HG03432 (cell line): ENCODE measurements around the gene TMEM270.
"Not testable (repeated sequence)": the region's sequence is repeated elsewhere in the genome, so short reads cannot be mapped to it uniquely, and the experiment has no call there.

ENCODE experiments used
- ATAC-seq: cut with Tn5 transposase; IDR thresholded peaks from one replicate; pipeline ENCODE4 v1.9.1; 2021; ENCODE audit warnings: mild to moderate bottlenecking, moderate library complexity; ENCODE audit not compliant: unreplicated experiment

The TMEM270 gene

DNA sequence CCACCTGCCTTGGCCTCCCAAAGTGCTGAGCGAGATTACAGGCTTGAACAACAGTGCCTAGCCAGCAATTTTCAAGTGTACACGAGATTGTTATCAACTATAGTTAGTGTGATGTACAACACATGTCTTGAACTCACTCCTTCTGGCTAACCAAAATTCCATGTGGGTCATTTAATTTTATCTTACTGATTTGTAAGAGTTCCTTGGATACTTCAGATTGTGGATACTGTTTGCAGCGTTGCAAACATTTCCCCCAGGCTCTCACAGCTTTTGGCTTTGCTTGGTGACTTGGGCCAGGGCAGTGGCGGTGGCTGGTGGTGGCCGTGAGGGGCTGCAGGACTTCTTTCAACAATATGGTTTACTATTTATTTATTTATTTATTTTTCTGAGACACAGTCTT lies 8.5 kb upstream of the TMEM270 start:
- no peak for ATAC-seq

DNA sequence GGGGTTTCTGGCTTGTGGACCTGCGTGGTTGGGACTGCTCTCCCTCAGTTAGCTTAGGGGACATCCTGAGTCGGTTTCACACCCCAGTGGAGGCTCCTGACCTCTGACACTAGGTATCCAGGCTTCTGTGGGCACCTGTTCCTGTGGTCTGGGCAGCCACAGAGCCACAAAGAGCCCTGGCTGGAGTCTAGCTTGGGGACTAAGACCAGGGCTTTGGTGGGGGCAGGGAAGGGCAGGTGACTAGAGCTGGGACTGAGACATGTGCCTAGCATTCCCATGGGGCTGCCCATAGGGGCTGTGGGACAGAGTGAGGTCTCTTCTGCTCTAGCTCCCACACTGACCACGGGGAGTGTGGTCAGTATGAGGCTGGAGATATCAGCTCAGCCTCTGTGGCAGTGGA lies 4.0 kb upstream of the TMEM270 start:
- no peak for ATAC-seq

DNA sequence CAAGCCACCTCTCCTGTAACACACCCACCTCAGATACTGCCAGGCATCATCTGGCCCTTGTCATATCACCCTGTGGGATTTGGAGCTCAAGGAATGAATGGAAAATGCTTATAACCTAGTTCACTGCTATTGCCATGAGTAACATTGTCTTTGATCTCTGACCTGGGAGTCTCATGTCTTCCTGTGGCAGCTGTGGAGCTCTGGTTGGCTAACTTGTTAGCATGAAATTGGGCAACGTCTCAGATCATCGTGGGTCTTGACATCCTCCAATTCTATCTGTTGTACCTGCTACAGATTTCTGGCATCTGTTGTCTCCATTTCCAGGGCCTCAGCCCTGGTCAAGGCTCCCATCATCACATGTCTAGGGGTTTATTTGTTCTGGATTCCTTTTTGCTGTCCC lies 2.2 kb upstream of the TMEM270 start:
- no peak for ATAC-seq

DNA sequence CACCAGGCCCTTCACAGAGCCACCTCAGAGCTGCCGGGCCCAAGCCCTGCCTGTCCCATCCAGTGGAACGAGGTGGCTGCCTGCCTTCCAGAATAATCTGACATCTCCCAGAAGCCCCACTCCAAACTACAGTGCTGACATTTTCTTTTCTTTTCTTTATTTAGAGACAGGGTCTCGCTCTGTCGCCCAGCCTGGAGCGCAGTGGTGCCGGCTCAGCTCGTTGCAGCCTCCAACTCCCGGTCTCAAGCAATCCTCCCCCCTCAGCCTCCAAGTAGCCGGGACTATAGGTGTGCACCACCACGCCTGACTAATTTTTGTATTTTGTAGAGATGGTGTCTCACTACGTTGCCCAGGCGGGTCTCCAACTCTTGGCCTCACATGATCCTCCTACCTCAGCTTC lies 346 bp downstream of the TMEM270 start:
- no peak for ATAC-seq

DNA sequence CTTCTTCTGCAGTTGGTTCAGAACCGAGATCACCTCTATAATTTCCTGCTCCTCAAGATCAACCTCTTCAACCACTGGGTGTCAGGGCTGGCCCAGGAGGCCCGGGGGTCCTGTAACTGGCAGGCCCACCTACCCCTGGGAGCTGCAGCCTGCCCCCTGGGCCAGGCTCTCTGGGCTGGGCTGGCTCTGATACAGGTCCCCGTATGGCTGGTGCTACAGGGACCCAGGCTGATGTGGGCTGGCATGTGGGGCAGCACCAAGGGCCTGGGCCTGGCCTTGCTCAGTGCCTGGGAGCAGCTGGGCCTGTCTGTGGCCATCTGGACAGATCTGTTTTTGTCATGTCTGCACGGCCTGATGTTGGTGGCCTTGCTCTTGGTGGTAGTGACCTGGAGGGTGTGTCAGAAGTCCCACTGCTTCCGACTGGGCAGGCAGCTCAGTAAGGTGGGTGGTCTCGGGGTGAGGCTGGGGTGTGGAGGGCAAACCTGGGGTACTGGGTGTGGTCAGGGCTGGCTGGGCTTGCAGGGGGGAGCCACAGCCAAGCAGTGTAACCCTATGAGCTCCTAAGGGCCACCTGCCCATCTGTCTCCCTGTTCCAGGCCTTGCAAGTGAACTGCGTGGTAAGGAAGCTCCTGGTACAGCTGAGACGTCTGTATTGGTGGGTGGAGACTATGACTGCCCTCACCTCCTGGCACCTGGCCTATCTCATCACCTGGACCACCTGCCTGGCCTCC lies 4.2 kb downstream of the TMEM270 start:
- ATAC-seq = no peak

DNA sequence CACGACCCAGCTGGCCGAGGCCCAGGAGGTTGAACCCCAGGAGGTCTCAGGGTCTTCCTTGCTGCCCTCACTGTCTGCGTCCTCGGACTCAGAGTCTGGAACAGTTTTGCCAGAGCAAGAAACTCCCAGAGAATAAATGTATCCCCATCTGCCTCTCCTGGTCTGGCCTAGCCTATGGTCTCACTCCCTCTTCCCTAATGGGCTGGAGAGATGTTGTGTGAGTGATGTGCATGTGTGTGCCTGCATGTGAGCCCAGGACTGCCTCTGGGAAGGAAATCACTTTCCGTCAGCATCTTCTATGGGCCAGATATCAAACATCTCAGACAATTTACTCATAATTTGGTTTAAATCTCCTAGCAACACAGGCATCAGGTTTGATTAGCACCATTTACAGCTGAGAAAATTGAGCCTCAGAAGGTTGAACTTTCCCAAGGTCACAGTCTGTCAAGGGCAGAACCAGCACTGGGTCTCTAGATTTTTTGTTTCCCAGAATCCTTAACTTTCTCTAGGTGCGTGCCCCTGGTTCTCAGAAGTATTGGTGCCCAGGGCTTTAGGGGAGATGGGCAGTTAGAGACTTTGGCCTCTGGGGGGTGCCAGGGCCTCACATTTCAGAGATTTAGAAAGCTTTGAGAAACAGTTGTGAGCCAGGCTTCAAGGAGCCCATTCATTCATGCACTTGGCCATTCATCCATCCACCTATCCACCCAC lies 4.9 kb downstream of the TMEM270 start:
- no peak for ATAC-seq

DNA sequence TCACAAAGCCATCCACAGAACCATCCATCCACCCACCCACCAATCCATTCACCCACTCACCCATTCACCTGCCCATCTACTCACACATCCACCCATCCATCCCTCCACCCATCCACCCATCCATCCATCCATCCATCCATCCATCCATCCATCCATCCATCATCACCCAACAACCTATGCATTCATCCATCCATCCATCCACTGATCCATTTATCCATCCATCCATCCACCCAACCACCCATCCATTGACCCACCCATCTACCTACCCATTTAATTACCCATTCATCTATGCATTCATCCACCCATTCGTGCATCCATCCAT lies 5.4 kb downstream of the TMEM270 start:
- ATAC-seq = no peak

DNA sequence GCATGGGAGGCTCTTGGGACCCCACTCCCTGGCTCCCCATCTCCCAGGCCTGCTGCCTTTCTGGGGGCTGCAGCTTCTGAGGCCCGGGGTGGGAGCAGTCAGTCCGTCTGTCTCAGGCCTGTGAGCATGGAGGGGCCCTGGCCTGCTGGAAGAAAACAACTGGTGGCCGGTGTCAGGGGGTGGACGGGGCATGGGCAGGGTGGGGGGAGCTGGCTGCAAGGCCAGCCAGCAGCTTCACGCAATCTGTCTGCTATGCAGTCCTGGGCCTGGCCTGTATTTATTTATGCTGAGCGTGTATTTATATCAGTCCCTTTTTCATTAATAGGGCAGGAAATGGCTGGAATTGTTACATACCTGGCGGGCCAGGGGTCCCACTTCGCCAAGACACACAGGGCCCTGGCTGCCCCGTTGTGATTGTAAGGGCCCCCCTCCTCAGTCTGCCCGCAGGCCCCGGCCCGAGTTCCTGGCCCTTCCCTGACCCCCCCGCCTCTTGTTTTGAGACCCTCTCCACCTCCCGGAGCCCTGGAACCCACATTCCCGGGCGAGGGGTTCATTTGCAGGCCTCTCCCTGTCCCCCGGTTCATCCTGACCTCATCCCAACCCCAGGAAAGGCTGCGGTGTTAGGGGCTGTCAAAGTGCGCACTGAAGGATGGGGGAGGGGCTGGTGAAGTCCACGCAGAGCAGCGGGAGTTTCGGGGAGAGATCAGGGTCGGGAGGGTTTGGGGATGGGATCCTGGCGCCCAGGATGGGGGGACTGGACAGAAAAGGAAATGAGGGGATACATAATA lies 8.2 kb downstream of the TMEM270 start:
- no peak for ATAC-seq

DNA sequence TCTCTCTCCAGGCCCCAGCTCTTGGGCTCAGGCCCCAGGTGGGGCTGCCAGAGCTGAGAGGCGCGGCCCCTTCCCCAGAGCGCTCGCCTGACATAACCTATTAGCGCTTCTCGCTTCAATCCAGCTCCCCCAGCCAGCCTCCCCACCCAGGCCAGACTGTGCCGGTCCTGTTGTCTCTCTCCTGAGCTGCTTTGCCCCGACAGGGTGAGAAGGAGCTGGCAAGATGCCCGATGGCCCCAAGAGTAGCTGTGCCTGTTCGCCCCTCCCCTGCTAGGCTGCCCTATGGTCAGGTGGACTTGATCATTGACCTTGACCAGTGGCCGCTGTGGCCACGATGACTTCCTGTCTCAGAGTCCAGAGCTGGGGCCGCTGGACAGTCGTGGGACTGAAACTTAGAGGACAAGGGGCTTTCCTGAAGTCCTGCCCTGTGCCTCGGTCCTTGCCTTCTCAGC lies 9.1 kb downstream of the TMEM270 start:
- ATAC-seq = no peak

DNA sequence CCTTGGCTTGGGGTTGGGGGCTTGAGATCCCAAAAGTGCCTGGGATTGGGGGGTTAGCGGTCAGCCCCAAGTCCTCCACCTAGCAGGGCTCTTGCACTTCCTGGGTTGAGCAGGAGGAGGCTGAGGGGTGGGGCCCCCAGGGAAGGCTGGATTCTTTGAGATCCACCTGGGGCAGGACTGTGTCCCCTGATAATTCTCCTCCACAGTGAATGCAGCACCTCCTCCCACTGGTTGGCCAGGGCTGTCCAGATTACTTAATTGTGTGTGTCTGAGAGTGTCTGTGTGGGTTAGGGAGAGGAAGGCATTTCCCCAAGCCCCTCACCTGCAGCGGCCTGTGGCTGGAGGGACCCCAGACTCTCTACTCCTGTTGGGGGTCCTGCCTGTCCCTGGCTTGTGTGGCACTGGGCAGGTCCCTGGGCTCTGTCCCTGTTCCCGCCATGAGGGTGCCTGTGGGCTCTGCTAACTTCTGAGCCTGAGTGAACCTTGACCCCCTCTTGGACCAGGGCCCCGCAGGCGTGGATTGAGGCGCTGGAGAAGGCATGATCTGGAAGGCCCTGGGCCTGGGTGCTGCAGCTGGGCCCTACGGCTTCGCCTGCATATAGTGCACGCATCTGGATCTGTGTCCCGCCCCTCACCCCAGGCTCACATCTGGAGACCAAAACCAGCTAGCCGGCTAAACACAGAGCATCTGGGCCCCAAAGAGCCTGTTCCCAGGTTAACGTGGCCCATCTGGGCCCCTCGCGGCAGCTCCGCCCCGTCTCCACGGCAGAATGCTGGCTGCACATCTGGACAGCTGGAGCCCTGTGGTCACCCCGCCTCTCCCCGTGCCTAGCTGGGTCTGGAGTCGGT lies 10.4 kb downstream of the TMEM270 start:
- no peak for ATAC-seq

DNA sequence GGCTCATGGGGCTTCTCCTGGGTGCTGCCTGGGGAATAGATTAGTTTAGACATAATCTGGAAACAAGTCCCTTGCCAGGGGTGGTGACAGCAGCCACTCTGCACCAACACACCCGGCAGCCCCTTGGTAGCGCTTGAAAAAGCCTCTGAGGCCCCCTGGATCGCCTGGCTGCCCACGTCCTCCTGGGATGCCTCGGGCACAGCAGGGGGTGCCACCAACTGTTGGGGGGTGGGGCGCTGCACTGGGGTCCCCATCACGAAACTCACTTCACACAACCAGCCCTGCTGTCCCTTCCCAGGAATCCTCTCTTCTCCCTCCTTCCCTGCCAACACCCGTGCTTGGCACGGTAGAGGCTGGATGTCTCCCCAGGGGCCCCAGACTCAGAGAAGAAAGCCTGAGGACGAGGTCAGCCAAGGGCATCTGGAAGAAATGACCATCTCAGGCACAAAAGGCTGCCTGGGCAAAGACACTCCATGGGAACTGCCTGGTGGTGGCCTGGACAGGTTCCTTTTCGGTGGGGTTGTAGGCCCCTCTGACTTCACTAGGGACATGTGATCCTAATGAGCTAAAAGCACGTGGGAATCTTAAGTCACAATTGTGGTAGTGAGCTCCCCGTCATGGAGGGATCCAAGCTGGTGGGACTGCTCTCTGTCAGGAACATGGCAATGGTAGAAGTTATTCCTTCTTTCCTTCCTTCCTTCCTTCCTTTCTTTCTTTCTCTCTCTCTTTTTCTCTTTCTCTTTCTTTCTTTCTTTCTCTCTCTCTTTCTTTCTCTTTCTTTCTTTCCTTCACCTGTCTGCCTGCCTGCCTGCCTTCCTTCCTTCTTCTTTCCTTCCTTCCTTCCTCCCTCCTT lies 11.3 kb downstream of the TMEM270 start:
- no peak for ATAC-seq

DNA sequence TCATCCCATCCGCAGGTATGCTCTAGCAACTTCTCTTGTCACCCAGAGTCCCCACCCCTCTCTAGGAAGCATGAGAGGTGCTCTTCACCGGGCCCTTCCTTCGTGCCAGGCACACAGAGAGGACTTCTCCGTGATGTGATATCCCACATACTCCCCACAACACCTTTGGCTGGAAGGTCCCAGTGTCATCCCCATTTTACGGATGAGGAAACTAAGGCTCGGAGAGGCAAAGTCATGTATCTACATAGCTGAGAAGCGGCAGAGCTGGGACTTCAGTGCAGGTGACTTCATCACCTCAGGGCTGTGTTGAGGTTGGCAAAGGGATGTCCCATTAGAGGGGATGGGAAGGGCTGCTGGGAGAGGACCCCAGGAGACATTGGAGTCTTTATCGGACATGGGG lies 15.4 kb downstream of the TMEM270 start:
- ATAC-seq = no peak

DNA sequence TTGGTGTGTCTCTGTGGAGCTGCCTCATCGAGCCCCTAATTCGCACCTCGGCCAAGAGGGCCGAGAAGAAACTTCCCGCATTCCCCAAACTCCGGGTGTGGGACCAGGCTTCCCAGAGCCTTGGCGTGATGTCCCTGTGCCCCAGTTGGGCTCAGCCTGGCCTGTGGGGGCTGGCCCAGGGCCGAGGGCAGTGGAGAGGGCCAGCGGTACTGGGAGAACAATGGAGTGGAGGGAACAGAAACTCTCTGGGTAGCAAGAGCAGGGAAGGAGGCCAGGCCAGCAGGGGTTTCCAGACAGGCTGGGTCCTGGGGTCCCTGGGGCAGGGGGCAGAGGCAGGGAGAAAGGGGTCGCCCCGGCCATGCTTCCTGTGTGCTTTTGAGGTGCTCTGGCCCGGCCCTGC lies 16.0 kb downstream of the TMEM270 start:
- no peak for ATAC-seq

DNA sequence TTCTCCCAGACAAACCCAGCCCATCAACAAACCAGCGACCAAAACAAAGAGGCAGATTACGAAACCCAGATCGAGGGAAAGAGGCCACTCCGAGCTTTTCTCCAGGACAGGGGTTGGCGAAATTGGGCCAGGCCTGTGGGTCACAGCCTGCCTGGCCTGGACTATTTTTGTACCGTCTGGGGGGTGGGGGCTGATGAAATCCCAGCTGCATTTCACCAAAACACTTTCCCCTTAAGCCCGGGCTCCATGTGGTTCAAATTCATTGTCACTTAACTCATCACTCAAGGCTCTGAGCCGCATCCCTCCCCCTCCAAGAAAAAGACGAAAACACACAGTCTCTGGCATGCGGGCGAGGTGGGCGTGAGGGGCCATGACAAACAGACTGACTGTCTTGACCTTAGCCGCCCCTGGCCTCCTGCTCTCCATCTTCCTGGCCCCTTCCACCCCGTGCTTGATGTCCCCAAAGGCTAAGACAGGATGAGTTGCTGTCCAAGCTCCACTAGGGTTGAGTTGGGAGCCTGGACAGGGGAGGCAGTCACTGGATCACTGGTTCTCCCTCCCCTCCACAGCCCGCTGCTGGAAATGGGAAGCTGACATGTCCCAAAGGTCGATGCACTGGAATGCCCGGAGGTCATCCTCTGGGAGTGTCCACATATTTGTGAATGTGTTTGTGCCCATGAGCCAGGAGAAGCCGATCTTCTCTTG lies 19.2 kb downstream of the TMEM270 start:
- ATAC-seq = no peak

DNA sequence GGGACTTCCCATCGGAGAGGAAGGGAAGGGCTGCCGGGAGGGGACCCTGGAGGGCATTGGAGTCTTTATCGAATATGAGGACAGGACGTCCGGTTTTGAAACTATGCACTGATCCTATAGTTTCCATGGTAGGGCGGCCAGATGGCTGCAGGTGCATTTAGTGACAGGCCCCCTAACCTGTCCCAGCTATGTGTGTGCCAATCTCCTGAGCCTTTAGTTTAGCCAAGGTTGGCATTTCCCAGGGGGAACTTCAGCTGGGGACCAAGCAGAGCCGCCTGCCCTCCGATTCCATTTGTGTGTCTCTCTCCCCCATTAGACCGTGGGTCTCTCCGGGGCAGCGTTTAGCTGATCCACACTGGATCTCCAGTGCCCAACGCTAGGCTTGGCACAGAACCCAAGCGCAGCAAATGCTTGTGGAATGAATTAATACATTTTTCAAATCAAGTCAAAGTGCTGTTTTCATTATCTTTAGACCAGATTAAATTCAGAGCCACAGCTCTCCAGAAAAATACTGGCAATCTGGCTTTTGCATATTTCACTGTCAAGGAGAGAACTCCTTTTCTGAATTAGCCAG lies 19.9 kb downstream of the TMEM270 start:
- no peak for ATAC-seq

DNA sequence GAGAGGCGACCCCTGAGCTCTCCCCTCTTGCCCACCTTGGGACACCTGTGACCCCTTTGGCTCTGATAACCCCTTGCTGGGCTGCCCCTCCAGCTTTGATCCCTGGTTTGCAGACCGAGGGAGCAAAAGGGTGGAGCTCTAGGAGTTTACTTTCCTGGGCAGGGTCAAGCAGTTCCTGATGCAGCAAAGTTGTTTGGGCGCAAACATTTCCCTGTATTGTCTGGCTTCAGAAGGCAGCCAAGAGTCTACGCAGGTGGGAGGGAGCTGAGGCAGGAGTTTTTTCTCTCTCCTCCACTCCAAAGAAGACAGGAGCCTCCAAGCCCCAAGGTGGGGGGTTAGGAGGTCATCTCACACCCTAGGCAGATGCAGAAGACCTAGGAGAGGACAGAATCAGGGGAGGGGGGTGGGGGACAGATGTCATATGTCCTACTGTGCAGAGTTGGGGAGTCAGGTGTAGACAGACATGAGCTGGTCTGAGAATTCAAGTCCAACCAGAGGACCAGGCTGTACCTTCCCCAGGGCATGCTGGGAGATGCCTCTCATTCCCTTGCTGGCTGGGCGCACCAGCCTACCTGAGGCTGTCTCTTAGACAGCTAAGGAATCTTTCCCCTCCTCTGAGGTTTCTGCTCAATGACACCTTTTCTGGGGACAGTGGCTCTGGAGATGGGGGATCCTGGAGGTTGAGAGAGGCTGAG lies 20.5 kb downstream of the TMEM270 start:
- ATAC-seq = no peak

DNA sequence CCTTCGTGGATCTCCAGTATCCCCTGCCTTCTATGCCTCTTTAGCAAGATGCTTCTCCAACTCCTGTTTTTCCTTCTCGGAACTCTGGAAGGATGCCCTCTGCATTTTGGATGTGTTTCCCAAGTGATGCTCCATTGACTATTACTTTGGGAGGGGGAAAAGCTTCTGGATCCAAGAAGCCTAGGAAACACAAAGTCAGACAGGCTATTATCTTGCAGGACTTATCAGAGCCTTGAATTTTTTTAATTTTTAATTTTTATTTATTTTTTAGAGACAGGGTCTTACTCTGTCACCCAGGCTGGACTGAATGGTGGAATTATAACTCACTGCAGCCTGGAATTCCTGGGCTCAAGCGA lies 21.1 kb downstream of the TMEM270 start:
- no peak for ATAC-seq

DNA sequence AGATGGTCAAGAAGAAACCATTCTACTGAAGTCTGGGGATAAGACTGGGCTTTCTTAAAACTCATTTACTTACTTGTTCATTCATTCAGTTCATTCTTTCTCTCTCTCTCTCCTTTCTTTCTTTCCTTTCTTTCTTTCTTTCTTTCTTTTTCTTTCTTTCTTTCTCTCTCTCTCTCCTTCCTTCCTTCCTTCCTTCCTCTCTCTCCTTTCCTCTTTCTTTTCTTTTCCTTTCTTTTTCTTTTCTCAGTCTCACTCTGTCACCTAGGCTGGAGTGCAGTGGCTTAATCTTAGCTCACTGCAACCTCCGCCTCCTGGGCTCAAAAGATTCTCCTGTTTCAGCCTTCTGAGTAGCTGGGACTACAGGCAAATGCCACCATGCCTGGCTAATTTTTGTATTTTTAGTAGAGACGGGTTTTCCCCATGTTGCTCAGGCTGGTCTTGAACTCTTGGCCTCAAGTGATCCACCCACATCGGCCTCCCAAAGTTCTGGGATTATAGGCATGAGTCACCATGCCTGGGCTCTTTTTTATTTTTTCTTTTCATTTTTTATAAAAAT lies 24.0 kb downstream of the TMEM270 start:
- ATAC-seq = not testable (repeated sequence)
